Cortex of kidney (tissue), 1 donor: ENCODE measurements around the gene CARS1.

Experiments
- DNase-seq: peaks from one replicate; lab custom pipeline; 2025; lab: John Stamatoyannopoulos, UW

CARS1 gene

DNA sequence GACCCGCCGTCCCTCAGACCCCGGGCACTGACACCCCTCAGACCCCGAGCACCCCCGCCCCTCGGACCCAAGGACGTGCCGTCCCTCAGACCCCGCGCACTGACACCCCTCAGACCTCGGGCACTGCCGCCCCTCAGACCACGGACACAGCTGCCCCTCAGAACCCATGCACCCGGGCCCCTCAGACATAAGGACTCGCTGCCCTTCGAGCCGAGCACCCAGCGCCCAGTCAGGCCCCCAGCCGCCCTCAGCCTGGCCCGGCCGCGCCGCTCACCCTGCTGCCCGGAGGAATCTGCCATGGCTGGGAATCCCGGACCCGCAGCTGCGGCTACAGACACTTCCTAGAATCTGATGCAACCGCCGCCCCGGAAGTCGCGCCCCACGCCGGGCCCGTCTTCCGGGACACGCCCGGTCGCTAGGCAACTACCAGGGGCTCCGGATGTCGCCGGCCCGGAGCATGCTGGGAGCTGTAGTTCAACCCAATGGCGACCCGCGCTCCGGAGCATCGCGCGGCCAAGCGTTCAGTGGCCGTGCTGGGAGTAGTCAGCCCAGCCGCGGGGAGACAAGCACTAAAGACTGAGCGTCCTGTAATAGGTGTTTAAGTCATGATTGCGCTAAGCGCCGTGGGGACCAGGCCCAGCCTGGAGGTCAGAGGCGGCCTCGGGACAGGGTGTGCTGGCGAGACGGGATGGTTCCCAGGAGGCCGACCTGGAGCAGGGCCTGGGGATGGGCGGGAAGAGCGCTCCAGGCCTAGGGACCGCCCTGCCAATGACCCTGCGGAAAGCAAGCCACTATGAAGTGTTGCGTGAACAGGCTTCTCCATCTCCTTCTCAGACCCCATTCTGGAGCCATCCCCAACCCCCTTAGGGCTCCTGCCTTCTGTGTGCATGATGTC lies at the start of gene CARS1:
TSS of gene CARS1 (minus strand) at position 355 of the 895 bp plus-strand sequence. CDS start at position 299, 56 bp downstream.
- no peak for DNase-seq

DNA sequence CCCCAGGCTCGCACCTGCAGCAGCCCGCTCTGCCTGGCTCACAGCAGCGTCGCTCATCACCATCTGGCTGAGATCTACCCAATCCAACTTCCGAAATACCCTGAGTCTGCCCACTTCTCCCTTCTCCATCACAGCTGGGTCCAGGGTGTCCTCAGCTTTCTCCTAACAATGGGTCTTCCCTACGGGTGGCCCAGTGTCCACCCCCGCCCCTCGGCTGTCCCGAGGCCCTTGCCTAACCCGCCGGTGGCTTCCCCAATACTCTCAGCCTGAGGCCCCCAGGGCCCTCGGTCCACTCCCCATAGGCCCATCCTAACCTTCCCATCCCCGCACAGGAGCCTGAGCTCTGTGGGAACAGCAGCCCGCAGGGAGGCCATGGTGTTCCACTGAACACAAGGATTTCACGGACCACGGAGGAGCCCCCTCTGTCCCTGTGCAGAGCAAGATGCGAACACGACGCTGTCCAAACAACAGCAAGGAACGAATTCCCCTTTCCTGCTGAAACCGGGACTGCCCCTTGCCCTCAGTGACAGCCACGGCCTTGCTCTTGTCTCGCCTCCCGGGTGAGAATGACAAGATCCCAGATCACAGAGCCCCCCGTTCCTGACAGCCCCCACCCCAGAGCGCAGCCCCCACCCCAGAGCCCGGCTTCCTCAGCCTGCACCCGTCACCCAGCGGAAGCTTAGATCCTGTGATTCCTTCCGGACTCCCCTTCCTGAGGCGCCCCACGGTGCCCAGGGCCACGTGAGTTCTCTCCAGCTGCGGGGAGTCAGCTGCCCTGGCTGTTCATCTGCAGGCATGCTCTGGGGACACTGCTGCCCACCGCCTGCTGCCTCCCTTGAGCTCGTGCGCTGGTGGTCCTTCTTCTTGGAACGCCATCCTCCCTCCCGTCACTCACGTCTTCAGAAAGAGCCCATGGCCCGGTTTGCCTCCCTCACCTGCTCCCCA lies 48.8 kb upstream of the CARS1 start:
- no peak for DNase-seq

GRCh38 chr11:3104961-3105790 lies 48.0 kb upstream of the CARS1 start:
- no peak for DNase-seq

GRCh38 chr11:3104051-3104714 lies 47.0 kb upstream of the CARS1 start:
- DNase-seq = no peak

DNA sequence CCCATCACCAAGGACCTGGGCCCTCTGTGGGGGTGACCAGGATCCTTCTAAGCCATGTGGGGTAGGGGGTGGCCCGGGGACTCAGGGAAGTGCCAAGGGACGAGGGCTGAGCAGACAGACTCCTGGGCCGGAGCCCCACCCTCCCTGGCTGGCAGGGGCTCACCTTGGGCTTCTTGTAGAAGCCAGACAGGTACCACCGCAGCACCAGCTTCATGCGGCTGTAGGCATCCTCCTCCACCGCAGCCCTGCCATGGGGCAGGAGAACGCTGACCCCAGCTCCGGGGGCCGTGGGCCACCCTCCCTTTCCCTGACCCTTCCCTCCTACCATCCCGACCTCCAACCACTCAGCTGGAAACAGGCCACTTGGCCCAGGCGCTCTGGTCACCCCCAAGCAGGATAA lies 45.9 kb upstream of the CARS1 start:
- DNase-seq = no peak

GRCh38 chr11:3102641-3102921 lies 45.4 kb upstream of the CARS1 start:
- no peak for DNase-seq

- DNase-seq = no peak
Measured at GRCh38 chr11:3101921-3102640, 44.9 kb upstream of the CARS1 start.

DNA sequence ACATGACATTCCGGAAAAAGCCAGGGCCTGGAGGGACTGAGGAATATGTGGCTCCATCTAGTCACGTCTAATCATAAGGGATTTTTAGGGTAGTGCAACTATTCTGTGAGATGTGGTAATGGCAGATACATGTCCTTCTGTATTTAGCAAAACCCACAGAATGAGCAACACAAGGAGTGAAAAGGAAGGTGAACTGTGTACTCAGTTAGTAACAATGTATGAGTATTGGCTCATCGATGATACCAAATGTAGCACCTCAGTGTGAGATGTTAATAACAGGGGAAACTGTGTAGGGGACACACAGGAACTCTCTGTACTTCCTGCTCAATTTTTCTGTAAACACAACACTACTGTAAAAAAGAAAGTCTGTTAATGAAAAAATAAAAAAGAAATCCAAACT lies 42.0 kb upstream of the CARS1 start:
- no peak for DNase-seq

DNA sequence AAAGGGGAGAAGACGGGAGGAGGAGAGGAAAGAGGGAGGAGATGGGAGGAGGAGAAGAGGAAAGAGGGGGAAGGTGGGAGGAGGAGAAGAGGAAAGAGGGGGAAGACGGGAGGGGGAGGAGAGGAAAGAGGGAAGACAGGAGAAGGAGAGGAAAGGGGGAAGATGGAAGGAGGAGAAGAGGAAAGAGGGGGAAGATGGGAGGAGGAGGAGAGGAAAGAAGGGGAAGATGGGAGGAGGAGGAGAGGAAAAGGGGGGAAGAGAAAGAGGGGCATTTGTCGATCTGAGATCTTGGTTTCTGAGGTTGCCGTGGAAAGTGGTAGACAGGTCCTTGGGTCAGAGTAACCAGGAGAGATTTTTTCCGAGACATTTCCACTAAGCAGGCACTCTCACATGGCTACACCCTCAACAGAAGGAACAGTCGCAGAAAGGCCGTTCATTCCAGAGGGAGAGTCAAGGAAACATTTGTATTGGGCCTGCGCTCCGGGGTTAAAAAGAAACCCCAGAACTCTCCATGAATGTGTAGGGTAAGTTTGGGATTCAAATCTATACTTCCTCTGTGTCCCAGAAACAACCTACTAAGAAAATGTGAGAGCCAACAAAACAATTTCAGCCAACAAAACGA lies 39.8 kb upstream of the CARS1 start:
- DNase-seq = no peak

- DNase-seq = no peak
Measured at GRCh38 chr11:3095712-3096361, 38.6 kb upstream of the CARS1 start.

DNA sequence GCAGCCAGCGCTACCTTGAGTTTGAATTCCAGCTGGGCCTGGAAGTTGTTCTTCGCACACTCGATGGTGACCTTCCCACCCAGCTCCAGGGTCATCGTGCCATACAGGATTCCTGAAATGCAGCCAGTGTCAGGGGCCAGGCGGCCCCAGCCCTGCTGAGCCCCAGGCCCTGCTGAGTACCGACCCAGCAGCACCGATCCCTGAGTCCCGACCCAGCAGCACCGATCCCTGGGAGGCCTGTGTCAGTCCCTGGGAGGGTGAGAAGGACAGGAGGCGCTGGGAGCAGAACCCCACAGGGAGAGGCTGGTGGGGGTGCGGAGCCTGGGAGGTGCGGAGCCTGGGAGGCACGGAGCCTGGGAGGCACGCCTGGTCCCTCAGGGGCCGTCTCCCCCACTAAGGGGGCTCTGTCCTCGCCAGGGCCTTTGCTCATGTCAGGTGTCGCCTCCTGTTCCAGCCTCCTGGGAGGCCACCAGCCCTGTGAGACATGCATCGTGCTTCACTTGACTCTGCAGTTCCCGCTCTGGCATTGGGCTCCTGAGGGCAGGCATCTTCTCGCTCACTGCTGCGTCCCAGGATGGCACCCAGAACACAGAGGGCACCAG lies 37.1 kb upstream of the CARS1 start:
- DNase-seq = no peak

- DNase-seq = no peak
Measured at GRCh38 chr11:3093281-3094191, 36.3 kb upstream of the CARS1 start.

DNA sequence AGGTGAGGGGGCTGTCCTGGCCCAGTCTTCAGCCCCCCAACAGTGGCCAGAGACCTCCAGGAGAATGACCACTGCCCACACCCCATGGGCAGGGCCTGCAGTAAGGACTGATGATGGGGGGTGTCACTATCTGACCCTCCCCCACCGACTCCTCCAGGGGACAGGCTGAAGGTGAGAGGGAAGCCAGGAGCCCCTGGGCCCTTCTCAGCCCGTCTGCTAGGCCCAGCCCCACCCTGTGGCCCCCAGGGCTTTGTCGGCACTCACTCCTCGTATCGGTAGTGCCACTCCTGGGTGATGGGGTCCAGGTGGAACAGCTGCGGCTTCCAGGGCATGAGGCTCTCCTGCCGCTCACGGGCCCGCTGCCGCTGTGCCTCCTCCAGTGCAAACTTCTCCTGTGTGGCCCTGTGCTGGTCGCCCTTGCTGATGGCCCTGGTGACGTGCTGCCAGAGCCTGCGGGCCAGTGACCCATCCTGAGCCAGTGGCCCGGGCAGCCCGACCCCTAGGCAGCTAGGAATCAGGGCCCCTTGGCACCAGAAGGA lies 35.4 kb upstream of the CARS1 start:
- no peak for DNase-seq

GRCh38 chr11:3091846-3092602 lies 34.8 kb upstream of the CARS1 start:
- DNase-seq = no peak

- no peak for DNase-seq
Measured at GRCh38 chr11:3091081-3091845, 34.0 kb upstream of the CARS1 start.

DNA sequence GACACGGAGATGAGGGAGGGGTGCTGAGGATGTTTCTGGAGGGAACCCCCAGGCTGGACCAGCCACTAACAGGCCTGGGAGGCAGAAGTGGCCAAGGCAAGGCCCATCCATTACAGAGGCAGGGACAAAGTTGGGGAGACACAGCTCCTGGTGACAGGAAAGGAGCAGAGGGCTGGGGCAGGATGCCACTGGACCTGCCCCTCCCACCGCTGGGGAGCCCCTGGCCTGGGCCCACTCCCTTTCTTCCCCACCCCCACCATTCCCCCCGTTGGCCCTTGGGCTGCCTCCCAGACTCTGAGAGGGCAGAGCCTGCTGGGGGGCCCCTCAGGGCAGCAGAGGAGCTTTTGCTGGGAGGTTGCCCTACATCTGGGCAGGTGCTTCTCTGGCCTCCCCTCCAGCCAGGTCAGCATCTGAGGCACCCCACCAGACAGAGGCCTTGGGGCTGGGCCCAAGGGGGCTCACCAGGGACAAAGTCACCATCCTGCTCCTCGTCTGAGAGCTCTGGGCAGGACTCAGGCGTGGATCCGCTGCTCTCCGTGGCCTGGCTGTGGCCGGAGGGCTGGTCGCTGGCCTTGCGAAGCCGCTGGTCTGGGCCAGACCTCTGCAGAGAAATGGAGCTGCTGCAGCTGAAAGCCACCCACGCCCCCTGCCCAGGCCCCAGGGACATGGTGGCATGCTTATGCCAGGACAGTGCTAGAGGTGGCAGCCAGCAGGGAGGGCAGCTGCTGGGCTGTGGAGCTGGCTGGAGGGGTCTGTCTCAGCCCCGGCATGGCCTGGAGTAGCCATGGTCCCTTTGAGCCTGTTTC lies 33.1 kb upstream of the CARS1 start:
- no peak for DNase-seq
